Neural cell (in vitro differentiated cells): Measurements from ENCODE around the gene RPS6KA5.

ENCODE experiments used
- CTCF ChIP-seq: fragments of 450-650 bp; IDR thresholded peaks from 2 replicates; pipeline ENCODE4 v1.5.1; 2014; ENCODE audit warnings: antibody characterized with exemption, mild to moderate bottlenecking, moderate library complexity; ENCODE audit not compliant: poor library complexity, severe bottlenecking
- EP300 ChIP-seq: fragments of 450-650 bp; conservative IDR thresholded peaks from 2 replicates; pipeline ENCODE4 v1.6.1; 2014; ENCODE audit warnings: antibody characterized with exemption, mild to moderate bottlenecking, moderate library complexity; ENCODE audit not compliant: poor library complexity, severe bottlenecking
- EZH2 ChIP-seq: fragments of 200-600, 300-800 bp; shearing (Covaris generic), sonication (generic); IDR thresholded peaks from 2 replicates; pipeline ENCODE4 v1.6.1; 2014; ENCODE audit warnings: antibody characterized with exemption, low read length, borderline replicate concordance, mild to moderate bottlenecking; ENCODE audit not compliant: insufficient read depth, poor library complexity, severe bottlenecking
- MXI1 ChIP-seq: fragments of 450-650 bp; conservative IDR thresholded peaks from 2 replicates; pipeline ENCODE4 v1.6.1; 2014; ENCODE audit warnings: antibody characterized with exemption, mild to moderate bottlenecking; ENCODE audit not compliant: poor library complexity, severe bottlenecking
- POLR2AphosphoS5 ChIP-seq: IDR thresholded peaks from 2 replicates; pipeline ENCODE4 v1.6.1; 2012
- RAD21 ChIP-seq: fragments of 450-650 bp; conservative IDR thresholded peaks from 2 replicates; pipeline ENCODE4 v1.6.1; 2014; ENCODE audit warnings: antibody characterized with exemption, mild to moderate bottlenecking, moderate library complexity
- TAF1 ChIP-seq: IDR thresholded peaks from 2 replicates; pipeline ENCODE4 v1.6.1; 2012; ENCODE audit warnings: low read depth
- TF ChIP-seq, protein P1 (sequence below): IDR thresholded peaks from 2 replicates; pipeline ENCODE4 v1.6.1; 2012; ENCODE audit warnings: borderline replicate concordance

- no peak for TF ChIP-seq POLR2AphosphoS5
- no peak for TF ChIP-seq EZH2
- no peak for TF ChIP-seq RAD21
- TF ChIP-seq CTCF: no peak
- no peak for TF ChIP-seq EP300
- TF ChIP-seq TAF1: no peak
- TF ChIP-seq, protein P1, sequence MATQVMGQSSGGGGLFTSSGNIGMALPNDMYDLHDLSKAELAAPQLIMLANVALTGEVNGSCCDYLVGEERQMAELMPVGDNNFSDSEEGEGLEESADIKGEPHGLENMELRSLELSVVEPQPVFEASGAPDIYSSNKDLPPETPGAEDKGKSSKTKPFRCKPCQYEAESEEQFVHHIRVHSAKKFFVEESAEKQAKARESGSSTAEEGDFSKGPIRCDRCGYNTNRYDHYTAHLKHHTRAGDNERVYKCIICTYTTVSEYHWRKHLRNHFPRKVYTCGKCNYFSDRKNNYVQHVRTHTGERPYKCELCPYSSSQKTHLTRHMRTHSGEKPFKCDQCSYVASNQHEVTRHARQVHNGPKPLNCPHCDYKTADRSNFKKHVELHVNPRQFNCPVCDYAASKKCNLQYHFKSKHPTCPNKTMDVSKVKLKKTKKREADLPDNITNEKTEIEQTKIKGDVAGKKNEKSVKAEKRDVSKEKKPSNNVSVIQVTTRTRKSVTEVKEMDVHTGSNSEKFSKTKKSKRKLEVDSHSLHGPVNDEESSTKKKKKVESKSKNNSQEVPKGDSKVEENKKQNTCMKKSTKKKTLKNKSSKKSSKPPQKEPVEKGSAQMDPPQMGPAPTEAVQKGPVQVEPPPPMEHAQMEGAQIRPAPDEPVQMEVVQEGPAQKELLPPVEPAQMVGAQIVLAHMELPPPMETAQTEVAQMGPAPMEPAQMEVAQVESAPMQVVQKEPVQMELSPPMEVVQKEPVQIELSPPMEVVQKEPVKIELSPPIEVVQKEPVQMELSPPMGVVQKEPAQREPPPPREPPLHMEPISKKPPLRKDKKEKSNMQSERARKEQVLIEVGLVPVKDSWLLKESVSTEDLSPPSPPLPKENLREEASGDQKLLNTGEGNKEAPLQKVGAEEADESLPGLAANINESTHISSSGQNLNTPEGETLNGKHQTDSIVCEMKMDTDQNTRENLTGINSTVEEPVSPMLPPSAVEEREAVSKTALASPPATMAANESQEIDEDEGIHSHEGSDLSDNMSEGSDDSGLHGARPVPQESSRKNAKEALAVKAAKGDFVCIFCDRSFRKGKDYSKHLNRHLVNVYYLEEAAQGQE: no peak
- TF ChIP-seq MXI1: no peak
These were observed 99.6 kb downstream of the RPS6KA5 start for GRCh38 chr14:90960818-90961217.
